Stimulated activated naive B cell treated with anti-CD40 and anti-IgM and Interleukin-4, amounts not matched to agents 10 μg/mL and 1 μg/mL and 100 μg/mL, for 72 hours (primary cell): ENCODE results near the gene CKMT1A.
"Not testable (repeated sequence)": the region's sequence is repeated elsewhere in the genome, so short reads cannot be mapped to it uniquely, and the experiment has no call there.

Experiments used
- ATAC-seq, 2 donors: fragments of 150-1000 bp; cut with Tn5 transposase; replicated peaks; 2 replicates each; pipeline ENCODE4 v1.10.0; 2021; ENCODE audit warnings: moderate library complexity in 1 of 2
- DNase-seq: peaks from one replicate; pipeline ENCODE4 v3.0.0; 2021
- H3K27ac Mint-ChIP-seq: one replicate; pipeline ENCODE4 v1.8.0; 2022; ENCODE audit warnings: mild to moderate bottlenecking, mixed read lengths
- H3K27me3 Mint-ChIP-seq, 2 donors: one replicate each; pipeline ENCODE4 v1.8.0; 2022; ENCODE audit warnings: mixed read lengths in 2 of 2
- H3K36me3 Mint-ChIP-seq, 2 donors: one replicate each; pipeline ENCODE4 v1.8.0; 2022; ENCODE audit warnings: mixed read lengths in 2 of 2, mild to moderate bottlenecking in 1 of 2
- H3K4me1 Mint-ChIP-seq, 2 donors: one replicate each; pipeline ENCODE4 v1.8.0; 2022; ENCODE audit warnings: mixed read lengths in 2 of 2, mild to moderate bottlenecking in 1 of 2
- H3K4me3 Mint-ChIP-seq, 2 donors: one replicate each; pipeline ENCODE4 v1.8.0; 2022; ENCODE audit warnings: mild to moderate bottlenecking in 2 of 2, mixed read lengths in 2 of 2, moderate library complexity in 1 of 2
- H3K9me3 Mint-ChIP-seq, 2 donors: one replicate each; pipeline ENCODE4 v1.8.0; 2022; ENCODE audit warnings: mixed read lengths in 2 of 2, mild to moderate bottlenecking in 1 of 2

Gene CKMT1A

GRCh38 chr15:43693148-43694022 is at the start of gene CKMT1A:
CKMT1A (plus strand) TSS chr15:43693859; CDS start chr15:43694051, 192 bp downstream.
- H3K9me3 Mint-ChIP-seq, H3K27ac Mint-ChIP-seq, H3K4me3 Mint-ChIP-seq, DNase-seq, H3K4me1 Mint-ChIP-seq, H3K36me3 Mint-ChIP-seq: not testable (repeated sequence)
- ATAC-seq: peak; percentile 31
- peaks cover 13 to 16% of the 10 kb centered on the region in 2 donors for H3K27me3 Mint-ChIP-seq

GRCh38 chr15:43648649-43649429 is 44.8 kb upstream of the CKMT1A start, which contains the start of gene CATSPER2:
CATSPER2 (minus strand) TSS chr15:43648844; CDS start chr15:43648061, 783 bp downstream.
- ATAC-seq (no peak), DNase-seq (no peak)
- peaks cover 4 to 12% of the 10 kb centered on the region in 2 donors for H3K4me1 Mint-ChIP-seq

DNA sequence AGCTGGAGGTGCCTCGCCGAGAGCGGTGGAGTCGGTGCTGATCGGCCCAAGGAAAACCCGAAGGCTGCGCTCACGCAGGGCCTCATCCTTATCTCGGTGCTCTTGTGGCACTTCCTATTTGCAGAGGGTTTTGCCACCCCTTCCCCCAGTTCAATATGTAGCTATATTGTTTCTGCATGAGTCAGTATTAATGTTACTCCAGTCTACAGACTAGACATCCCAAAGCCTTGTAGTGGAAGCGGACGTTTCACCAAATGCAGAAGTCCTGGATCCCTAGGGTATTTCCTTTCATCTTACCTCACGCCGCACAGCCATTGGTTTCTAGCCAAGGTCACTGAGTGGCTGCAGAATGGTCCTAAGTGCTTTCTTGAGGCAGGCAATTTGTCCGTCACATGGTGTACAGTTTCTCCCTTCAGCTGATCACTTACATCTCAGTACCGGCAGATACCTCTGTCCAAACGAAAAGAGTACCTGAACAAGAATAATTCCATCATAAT is 44.2 kb upstream of the CKMT1A start:
- not testable (repeated sequence) for H3K27ac Mint-ChIP-seq, H3K9me3 Mint-ChIP-seq, H3K4me3 Mint-ChIP-seq, DNase-seq, H3K27me3 Mint-ChIP-seq
- H3K36me3 Mint-ChIP-seq: peaks cover 31 to 39% of the 10 kb centered on the region in 2 donors
- H3K4me1 Mint-ChIP-seq: peaks cover 4 to 12% of the 10 kb centered on the region in 2 donors
- ATAC-seq: peak in 1 of 2 donors; percentile 57

More at GRCh38 chr15:43648649-43649429, 44.8 kb upstream of the CKMT1A start, which contains the start of gene CATSPER2:
- Mint-ChIP-seq H3K36me3 (peaks cover 30 to 39% of the 10 kb centered on the region in 2 donors), H3K4me3 (no peak within 1 kb of the TSS), H3K9me3 (no peaks in the 10 kb centered on the region), H3K27ac (no peak within 1 kb of the TSS), H3K27me3 (no peaks in the 10 kb centered on the region)

- H3K36me3 Mint-ChIP-seq, H3K4me1 Mint-ChIP-seq, ATAC-seq: not testable (repeated sequence)
Measured at GRCh38 chr15:43659727-43660126, 33.9 kb upstream of the CKMT1A start.

GRCh38 chr15:43662293-43662692 is 31.4 kb upstream of the CKMT1A start:
- ATAC-seq: peak; percentile 46 to 58
- H3K27me3 Mint-ChIP-seq, DNase-seq, H3K36me3 Mint-ChIP-seq, H3K9me3 Mint-ChIP-seq, H3K4me3 Mint-ChIP-seq, H3K4me1 Mint-ChIP-seq, H3K27ac Mint-ChIP-seq: not testable (repeated sequence)

More at GRCh38 chr15:43659727-43660126, 33.9 kb upstream of the CKMT1A start:
- H3K4me3 Mint-ChIP-seq, H3K27me3 Mint-ChIP-seq, DNase-seq, H3K9me3 Mint-ChIP-seq, H3K27ac Mint-ChIP-seq: not testable (repeated sequence)

GRCh38 chr15:43663333-43663732 is 30.3 kb upstream of the CKMT1A start:
- H3K9me3 Mint-ChIP-seq, ATAC-seq, H3K27me3 Mint-ChIP-seq, H3K4me3 Mint-ChIP-seq, DNase-seq, H3K4me1 Mint-ChIP-seq, H3K27ac Mint-ChIP-seq, H3K36me3 Mint-ChIP-seq: not testable (repeated sequence)

DNA sequence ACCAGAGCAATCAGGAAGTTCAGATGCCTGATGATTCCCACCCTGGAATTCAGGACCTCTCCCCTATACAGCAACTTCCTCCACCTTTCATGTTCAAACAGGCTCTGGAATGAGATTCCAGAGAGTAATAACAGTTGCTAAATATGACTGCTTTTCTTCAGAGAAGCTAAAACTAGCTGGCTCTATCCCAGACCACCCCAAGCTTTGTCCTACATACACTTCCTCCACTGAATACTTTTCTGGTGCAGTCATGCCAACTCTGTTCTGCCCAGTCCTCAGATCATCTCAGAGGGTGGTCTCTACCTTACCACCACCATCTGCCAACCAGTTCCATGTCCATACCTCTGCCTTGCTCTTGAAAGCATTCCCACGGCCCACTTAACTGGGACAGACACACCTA is 27.5 kb upstream of the CKMT1A start:
- not testable (repeated sequence) for H3K36me3 Mint-ChIP-seq, H3K27ac Mint-ChIP-seq, H3K27me3 Mint-ChIP-seq, H3K4me1 Mint-ChIP-seq, H3K4me3 Mint-ChIP-seq, ATAC-seq, H3K9me3 Mint-ChIP-seq, DNase-seq

DNA sequence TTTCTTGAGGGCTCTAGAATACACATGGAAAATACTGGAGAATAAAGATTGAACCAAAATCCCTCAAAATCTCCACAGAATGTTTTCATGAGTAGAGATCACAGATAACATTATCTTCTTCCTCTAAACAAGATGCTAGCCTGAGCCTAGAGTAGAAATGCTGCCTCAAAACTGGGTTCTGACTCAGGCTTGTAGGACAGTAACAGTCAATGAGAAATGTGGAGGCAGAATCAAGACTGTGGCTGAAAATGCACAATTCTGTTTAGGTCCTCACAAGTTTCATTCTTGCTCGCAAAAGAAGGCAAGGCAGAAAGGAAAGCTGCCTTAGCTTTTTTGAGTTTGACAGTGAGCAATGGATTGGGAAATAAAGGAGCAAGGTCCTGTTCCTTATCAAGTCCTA is 19.5 kb upstream of the CKMT1A start:
- not testable (repeated sequence) for H3K27me3 Mint-ChIP-seq, ATAC-seq, DNase-seq, H3K27ac Mint-ChIP-seq, H3K4me3 Mint-ChIP-seq, H3K9me3 Mint-ChIP-seq, H3K4me1 Mint-ChIP-seq, H3K36me3 Mint-ChIP-seq

- not testable (repeated sequence) for H3K9me3 Mint-ChIP-seq, H3K27ac Mint-ChIP-seq, DNase-seq, H3K4me3 Mint-ChIP-seq, H3K4me1 Mint-ChIP-seq, H3K36me3 Mint-ChIP-seq, H3K27me3 Mint-ChIP-seq
- peak; percentile 97 to 98 for ATAC-seq
Measured at GRCh38 chr15:43689604-43690301, 3.9 kb upstream of the CKMT1A start.

- H3K36me3 Mint-ChIP-seq, ATAC-seq, H3K4me1 Mint-ChIP-seq, H3K9me3 Mint-ChIP-seq, H3K27ac Mint-ChIP-seq, DNase-seq, H3K4me3 Mint-ChIP-seq: not testable (repeated sequence)
- H3K27me3 Mint-ChIP-seq: peaks cover 12 to 13% of the 10 kb centered on the region in 2 donors
Measured at GRCh38 chr15:43692679-43693078, 980 bp upstream of the CKMT1A start.

DNA sequence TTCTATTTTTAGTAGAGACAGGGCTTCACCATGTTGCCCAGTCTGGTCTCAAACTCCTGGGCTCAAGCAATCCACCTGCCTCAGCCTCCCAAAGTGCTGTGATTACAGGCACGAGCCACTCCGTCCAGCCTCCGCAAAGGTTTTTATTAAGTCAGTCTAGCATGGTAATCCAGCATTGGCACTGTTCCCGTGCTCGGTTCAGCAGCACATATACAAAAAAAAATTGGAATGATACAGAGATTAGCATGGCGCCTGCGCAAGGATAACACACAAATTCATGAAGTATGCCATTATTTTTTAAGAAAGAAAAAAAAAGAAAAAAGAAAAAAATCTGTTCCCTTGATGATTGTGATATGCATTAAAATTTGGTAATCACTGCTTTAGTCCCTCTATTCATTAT is 8.5 kb downstream of the CKMT1A start:
- ATAC-seq: no peak
- Mint-ChIP-seq H3K36me3 (no peaks in the 10 kb centered on the region), H3K4me1 (no peaks in the 10 kb centered on the region), H3K9me3 (no peaks in the 10 kb centered on the region), H3K4me3 (no peak overlapping the region), H3K27me3 (peaks cover 31 to 37% of the 10 kb centered on the region in 2 donors), H3K27ac (no peak overlapping the region)
- no peak for DNase-seq

GRCh38 chr15:43702701-43703424 is 9.2 kb downstream of the CKMT1A start:
- peaks cover 25 to 30% of the 10 kb centered on the region in 2 donors for H3K27me3 Mint-ChIP-seq
- H3K4me1 Mint-ChIP-seq: no peaks in the 10 kb centered on the region
- H3K27ac Mint-ChIP-seq: no peak overlapping the region
- H3K36me3 Mint-ChIP-seq: no peaks in the 10 kb centered on the region
- DNase-seq (no peak), ATAC-seq (no peak)
- no peak overlapping the region for H3K4me3 Mint-ChIP-seq
- H3K9me3 Mint-ChIP-seq: no peaks in the 10 kb centered on the region

DNA sequence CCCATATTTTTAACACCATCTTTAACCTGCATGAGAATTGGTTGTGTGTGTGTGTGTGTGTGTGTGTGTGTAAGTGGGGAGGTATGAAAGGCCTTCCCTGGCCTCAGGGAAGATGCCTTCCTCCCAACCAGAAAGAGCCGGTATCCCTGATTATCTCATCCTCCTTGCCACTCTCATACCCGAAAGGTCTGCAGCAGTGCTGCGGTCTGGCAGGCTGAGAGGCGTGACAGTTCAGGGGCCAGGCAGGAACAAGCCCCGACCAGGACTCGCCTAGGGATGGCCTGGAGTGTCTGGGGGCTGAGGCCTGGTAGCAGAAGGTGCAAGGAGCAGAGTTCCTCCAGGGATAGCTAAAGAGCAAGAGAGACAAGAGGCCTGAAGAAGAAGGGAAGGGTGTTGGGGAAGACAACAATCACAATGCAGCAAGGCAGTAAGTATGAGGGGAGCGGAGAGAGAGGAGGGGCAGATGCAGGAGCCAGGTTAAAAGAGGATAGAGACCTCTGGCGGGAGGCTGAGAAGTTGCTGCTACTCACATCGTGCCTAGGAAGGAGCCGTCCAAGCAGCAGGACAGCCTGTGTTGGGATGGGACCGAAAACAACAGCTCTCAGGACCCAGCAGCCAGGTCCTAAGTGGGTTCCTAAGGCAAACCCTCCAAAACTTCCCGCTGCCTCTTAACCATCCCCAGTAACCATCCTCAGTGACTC is 16.9 kb downstream of the CKMT1A start:
- not testable (repeated sequence) for H3K27me3 Mint-ChIP-seq, H3K9me3 Mint-ChIP-seq, H3K36me3 Mint-ChIP-seq, H3K4me1 Mint-ChIP-seq, ATAC-seq, DNase-seq, H3K4me3 Mint-ChIP-seq, H3K27ac Mint-ChIP-seq
